Measurements from ENCODE around the gene LRP5.

GRCh38 chr11:68375766-68376165, 63.4 kb downstream of the LRP5 start:
- no peak for TF ChIP-seq CTCF (IDR thresholded peaks at IDR 0.05; ENCODE audit: low read depth, low read length)
- TF ChIP-seq POLR2A (IDR thresholded peaks at IDR 0.05; ENCODE audit: extremely low read depth, insufficient read length) = no peak
